C1 segment of cervical spinal cord (tissue), 14 donors: ENCODE results near the gene CLDN1.

Experiments used
- DNase-seq, 14 donors: peaks; one replicate each; lab custom pipeline; 2025; lab: John Stamatoyannopoulos, UW

Gene CLDN1

GRCh38 chr3:190333961-190334360 lies 11.7 kb upstream of the CLDN1 start:
- no peak for DNase-seq

DNA sequence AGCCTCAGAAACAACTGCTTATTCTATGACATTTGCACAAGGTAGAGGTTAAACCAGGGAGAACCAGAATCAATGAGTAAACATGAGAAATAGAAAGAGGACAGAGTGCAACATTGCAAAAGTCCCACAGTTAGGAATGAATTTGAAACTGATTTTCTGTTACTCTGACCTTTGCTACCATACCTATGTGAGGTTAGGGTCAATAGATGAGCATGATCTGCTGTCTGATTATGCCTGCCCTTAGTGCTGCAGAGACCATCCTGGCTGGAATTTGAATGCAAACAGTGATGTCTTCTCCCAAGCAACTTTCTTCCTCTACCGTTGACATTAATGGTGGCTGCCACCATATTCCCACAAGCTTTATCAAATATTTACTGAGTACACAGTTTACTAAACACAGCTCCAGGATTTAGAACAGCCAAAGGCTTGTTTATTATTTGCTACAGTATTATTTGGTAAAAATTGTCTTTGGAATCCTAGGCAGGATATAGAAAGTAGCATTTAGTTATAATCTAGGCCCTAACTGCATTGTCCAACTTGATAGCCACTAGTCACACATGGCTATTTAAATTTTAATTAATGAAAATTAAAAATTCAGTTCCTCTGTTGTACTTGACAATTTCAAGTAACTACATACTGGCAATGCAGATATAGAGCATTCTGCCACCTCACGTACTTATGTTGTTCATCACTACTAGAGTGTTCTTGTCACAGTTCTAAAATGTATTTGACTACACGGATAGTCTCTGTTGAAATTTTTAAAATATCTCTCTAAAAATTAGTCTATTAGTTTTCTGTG lies 8.9 kb upstream of the CLDN1 start:
- DNase-seq = no peak

- DNase-seq = no peak
Observed at GRCh38 chr3:190326930-190327329, 4.7 kb upstream of the CLDN1 start.

DNA sequence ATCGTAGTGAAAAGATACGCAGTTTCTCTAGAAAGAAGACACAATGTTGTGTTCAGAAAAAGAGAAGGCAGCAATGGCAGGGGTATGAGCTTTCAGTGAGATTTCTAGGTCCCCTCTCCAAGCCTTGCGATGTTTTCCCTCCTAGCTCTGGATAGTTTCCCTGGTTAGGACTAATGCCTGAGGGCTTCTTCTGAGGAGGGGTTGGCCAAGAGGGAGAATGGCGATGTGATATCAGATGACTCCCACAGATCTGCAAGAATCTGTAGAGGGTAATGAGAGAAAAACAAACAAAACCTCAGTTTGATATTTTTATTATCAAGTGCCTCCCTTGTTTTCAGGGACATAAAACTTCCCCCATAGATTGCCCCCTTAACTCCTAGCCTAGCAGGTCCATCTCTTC lies 4.1 kb upstream of the CLDN1 start:
- no peak for DNase-seq

DNA sequence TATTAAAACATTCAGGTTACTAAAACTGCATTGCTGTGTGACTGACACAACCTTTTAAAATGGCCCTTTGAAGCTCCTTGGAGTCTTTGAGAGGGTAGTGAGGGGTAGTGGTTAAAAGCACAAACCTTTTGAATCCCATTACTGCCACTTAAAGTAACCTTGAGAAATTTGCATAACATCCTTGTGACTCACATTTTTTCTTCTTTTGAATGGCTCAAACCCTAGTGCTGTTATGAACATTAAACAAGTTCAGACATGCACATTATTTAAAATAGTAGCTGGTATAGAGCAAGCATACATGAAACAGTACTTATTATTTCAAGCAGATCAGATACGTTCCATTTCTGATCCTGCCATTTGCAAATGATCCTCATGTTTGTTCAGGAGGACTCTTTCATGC lies 3.7 kb upstream of the CLDN1 start:
- no peak for DNase-seq

GRCh38 chr3:190323246-190323626 lies 990 bp upstream of the CLDN1 start:
- peak in 7 of 14 donors; percentile 6 to 26 (median 20) for DNase-seq

GRCh38 chr3:190322604-190323245 lies 479 bp upstream of the CLDN1 start:
- peak in 2 of 14 donors; percentile 16 to 23 for DNase-seq

- DNase-seq = no peak
Observed at GRCh38 chr3:190320594-190321362, 1.5 kb downstream of the CLDN1 start.

- no peak for DNase-seq
Observed at GRCh38 chr3:190319660-190320059, 2.6 kb downstream of the CLDN1 start.

DNA sequence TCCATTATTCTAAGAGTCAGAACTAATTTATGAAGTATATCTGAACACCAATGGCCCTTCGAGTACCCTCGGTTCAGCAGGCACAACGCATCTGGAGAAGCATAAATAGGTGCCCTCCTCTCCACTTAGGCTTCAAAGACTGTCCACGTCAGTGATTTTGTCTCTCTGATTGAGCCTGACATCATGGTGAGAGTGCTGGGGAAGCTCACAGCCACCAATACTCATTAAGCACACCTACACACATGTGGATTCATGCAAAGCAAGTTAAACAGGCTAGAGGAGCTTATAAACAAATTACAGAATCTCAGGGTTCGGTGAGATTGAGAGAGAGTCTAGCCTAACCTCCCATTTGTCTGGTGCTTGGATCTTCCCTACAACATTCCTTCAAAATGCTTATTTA lies 3.6 kb downstream of the CLDN1 start:
- no peak for DNase-seq

DNA sequence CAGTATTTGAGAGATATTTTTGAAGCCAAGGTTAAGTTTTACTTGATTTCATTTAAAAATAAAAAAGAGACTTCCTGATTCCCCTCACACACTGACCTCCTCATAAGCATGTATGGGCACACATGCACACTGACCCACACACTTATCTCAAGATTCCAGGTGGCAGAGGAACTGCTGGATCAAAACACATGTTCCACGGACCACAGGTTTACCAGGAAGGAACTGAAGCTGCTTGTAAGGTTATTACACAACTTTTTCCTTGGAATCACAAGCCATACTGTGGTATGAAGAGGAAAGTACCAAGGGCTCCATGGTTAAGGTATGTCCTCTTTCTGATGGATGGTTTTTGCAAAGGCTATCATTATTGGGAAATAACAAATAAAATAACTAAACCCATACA lies 7.5 kb downstream of the CLDN1 start:
- DNase-seq = no peak

DNA sequence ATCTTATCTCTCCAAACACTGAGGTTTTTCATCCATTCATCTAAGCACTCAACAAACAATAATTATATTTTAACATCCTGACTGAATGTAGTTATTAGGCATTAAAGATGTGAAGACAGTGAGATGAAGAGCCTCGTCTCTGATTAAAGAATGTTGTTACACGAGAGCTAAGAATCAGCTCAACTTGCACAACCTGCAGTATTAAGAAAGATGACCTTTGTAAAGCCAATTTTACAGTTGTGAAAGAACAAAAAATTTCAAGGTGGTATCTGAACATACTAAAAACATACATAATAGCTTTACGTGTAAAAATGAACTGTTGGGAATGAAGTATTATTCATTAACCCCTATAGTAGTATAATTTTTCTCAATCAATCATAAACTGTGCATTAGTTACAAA lies 12.8 kb downstream of the CLDN1 start:
- DNase-seq = no peak

GRCh38 chr3:190308154-190308553 lies 14.1 kb downstream of the CLDN1 start:
- DNase-seq = no peak

GRCh38 chr3:190307164-190307545 lies 15.1 kb downstream of the CLDN1 start:
- DNase-seq = no peak

GRCh38 chr3:190306513-190307163 lies 15.6 kb downstream of the CLDN1 start:
- no peak for DNase-seq

GRCh38 chr3:190306026-190306425 lies 16.2 kb downstream of the CLDN1 start:
- no peak for DNase-seq

GRCh38 chr3:190305406-190305805 lies 16.8 kb downstream of the CLDN1 start:
- no peak for DNase-seq

DNA sequence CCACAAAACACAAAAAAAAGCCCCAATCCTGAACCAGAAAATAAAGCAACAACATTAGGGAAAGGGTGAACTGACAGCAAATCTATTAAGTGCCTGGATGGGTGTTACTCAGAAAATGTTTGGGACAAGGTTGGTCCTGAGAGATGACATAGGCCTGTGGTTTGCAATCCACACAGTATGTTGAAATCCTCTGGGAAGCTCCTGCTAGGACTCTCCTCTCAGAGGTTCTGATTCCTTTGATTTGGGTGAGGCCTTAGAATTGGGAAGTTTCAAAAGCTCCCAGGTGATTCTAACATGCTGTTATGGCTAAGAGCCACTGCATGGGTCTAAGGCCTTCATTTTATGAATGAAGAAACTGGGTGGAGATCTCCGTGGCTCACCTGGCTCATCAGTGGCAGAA lies 18.4 kb downstream of the CLDN1 start:
- no peak for DNase-seq

- DNase-seq = no peak
Observed at GRCh38 chr3:190302212-190302867, 19.9 kb downstream of the CLDN1 start.

- no peak for DNase-seq
Observed at GRCh38 chr3:190301591-190301990, 20.7 kb downstream of the CLDN1 start.

DNA sequence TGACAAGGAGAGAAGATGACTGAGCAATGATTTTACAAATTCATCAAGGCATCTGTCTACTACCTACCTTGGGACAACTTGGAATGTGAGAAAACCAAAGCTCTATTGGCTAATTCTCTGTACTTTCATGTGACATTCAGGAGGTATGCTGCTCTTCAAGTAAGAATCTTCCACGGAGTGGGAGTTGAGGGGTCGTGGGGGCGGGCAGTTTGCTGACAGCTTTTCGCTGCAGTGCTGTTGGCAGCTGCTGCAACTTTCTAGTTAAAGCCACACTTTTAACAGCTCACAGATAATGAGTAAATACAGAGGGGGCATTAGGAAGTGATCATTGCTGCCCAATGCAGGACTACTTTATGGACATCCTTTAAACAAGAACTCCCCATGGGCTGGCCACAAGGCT lies 22.3 kb downstream of the CLDN1 start:
- DNase-seq = no peak

GRCh38 chr3:190294030-190294429 lies 28.2 kb downstream of the CLDN1 start:
- no peak for DNase-seq
